ENCODE results near the gene ARHGAP24.

DNA sequence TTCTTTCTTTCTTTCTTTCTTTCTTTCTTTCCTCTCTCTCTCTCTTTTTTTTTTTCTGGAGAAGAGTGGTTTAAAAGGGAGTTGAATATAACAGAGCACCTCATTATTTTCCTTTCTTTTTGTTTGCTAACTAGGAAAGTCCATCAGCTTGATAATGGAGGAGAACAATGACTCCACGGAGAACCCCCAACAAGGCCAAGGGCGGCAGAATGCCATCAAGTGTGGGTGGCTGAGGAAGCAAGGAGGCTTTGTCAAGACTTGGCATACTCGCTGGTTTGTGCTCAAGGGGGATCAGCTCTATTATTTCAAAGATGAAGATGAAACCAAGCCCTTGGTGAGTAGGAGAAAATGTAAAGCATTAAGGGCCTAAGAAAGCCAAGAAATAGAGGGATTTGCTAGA, 95.4 kb downstream of the ARHGAP24 start:
- TF ChIP-seq NR2F2 (IDR thresholded peaks at IDR 0.05) (no peak), RAD21 (IDR thresholded peaks at IDR 0.05) (no peak), EGR1 (IDR thresholded peaks at IDR 0.05; ENCODE audit: low read depth in 2 of 2) (no peak), RXRA (IDR thresholded peaks at IDR 0.05) (no peak), FOXA2 (IDR thresholded peaks at IDR 0.05) (no peak), TAF1 (conservative IDR thresholded peaks at IDR 0.05) (no peak), SP1 (IDR thresholded peaks at IDR 0.05) (no peak)
- TF ChIP-seq, protein P1, sequence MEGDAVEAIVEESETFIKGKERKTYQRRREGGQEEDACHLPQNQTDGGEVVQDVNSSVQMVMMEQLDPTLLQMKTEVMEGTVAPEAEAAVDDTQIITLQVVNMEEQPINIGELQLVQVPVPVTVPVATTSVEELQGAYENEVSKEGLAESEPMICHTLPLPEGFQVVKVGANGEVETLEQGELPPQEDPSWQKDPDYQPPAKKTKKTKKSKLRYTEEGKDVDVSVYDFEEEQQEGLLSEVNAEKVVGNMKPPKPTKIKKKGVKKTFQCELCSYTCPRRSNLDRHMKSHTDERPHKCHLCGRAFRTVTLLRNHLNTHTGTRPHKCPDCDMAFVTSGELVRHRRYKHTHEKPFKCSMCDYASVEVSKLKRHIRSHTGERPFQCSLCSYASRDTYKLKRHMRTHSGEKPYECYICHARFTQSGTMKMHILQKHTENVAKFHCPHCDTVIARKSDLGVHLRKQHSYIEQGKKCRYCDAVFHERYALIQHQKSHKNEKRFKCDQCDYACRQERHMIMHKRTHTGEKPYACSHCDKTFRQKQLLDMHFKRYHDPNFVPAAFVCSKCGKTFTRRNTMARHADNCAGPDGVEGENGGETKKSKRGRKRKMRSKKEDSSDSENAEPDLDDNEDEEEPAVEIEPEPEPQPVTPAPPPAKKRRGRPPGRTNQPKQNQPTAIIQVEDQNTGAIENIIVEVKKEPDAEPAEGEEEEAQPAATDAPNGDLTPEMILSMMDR (IDR thresholded peaks at IDR 0.05; ENCODE audit: low read depth, low read length, missing input control) = no peak
- TF ChIP-seq, protein P2, sequence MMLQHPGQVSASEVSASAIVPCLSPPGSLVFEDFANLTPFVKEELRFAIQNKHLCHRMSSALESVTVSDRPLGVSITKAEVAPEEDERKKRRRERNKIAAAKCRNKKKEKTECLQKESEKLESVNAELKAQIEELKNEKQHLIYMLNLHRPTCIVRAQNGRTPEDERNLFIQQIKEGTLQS (IDR thresholded peaks at IDR 0.05) = no peak
- TF ChIP-seq, protein P3, sequence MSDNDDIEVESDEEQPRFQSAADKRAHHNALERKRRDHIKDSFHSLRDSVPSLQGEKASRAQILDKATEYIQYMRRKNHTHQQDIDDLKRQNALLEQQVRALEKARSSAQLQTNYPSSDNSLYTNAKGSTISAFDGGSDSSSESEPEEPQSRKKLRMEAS (IDR thresholded peaks at IDR 0.05) = no peak

Measured in liver (tissue), 3 donors.